Tibial nerve (tissue), 4 donors: Measurements from ENCODE around the gene NOLC1. TPM values are rescaled to one million over a fixed set of nuclear protein-coding genes. Genes with fewer than 3 reads are reported as not detected.

ENCODE experiments used
- DNase-seq, 2 donors: peaks; one replicate each; pipeline ENCODE4 v3.0.0-alpha.2; 2019; ENCODE audit warnings: low spot score in 2 of 2
- H3K27ac ChIP-seq, 4 donors: fragments of 200-600 bp; sonication (generic) in 3 of 4; one replicate each; pipeline ENCODE4 v1.5.1; 2017 to 2019; ENCODE audit warnings: mild to moderate bottlenecking in 1 of 4
- H3K27me3 ChIP-seq, 2 donors: fragments of 200-600 bp; sonication (generic) in 1 of 2; one replicate each; pipeline versions ENCODE4 v1.5.1 to v1.6.0; 2017 to 2019
- H3K36me3 ChIP-seq, 3 donors: fragments of 200-600 bp; sonication (generic); one replicate each; pipeline ENCODE4 v1.5.1; 2018 to 2019
- H3K4me1 ChIP-seq, 4 donors: fragments of 200-600 bp; sonication (generic) in 3 of 4; one replicate each; pipeline ENCODE4 v1.5.1; 2017 to 2019
- H3K4me3 ChIP-seq, 4 donors: fragments of 200-600 bp; sonication (generic) in 3 of 4; one replicate each; pipeline ENCODE4 v1.5.1; 2017 to 2019; ENCODE audit warnings: mild to moderate bottlenecking in 1 of 4, moderate library complexity in 1 of 4
- H3K9me3 ChIP-seq, 4 donors: fragments of 200-600 bp; sonication (generic) in 3 of 4; one replicate each; pipeline ENCODE4 v1.5.1; 2017 to 2019
- EP300 ChIP-seq, 2 donors: sonication (generic); formaldehyde crosslinking; IDR thresholded peaks; one replicate each; pipeline ENCODE4 v1.6.1; 2017; ENCODE audit warnings: antibody characterized with exemption in 2 of 2, mild to moderate bottlenecking in 1 of 2
- POLR2A ChIP-seq, 2 donors: fragments of 450-650 bp; IDR thresholded peaks; one replicate each; pipeline ENCODE4 v1.6.1; 2017; ENCODE audit warnings: antibody characterized with exemption in 2 of 2, mild to moderate bottlenecking in 2 of 2, moderate library complexity in 2 of 2
- WGBS, 2 donors: methylation state at CpG; one replicate each; pipeline ENCODE4 v1.1.5; 2018; 5-methylcytosine and 5-hydroxymethylcytosine counted together
- total RNA-seq, 4 donors: library from RNA; depleted of rRNA; stranded (reverse); fragments of >200 nt; gene quantifications; one replicate each; pipeline ENCODE4 v1.1.0, GENCODE V29; 2016
- TF ChIP-seq, protein P1 (sequence below), 5 experiments: fragments of 200-600 bp in 3 of 5; fragments of 450-650 bp in 2 of 5; sonication (generic) in 3 of 5; IDR thresholded peaks; one replicate each; pipeline ENCODE4 v1.5.1; 2016 to 2019; ENCODE audit warnings: antibody characterized with exemption in 5 of 5, mild to moderate bottlenecking in 3 of 5, moderate library complexity in 2 of 5

NOLC1 gene
- total RNA-seq, 4 donors from 2014 or later = 31.2 to 58.2 (median 51.4) TPM

DNA sequence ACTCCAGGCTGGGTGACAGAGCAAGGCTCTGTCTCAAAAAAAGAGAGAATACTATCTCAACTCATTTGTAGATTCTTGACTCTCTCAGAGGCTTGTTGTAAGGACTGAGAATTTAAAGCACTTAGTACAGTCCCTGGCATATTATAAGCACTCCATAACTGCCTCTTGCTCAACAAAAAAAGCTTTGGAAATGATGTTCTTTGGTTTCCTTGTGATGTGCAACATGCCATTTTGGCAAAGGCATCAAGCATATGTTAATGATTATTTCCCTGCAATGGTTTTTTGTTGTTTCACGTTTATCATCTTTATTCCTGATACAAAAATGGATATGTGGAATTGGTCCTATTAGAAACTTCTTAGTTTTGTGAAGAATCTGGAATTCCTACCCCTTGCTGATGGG lies 15.7 kb downstream of the NOLC1 start:
- TF ChIP-seq, protein P1, sequence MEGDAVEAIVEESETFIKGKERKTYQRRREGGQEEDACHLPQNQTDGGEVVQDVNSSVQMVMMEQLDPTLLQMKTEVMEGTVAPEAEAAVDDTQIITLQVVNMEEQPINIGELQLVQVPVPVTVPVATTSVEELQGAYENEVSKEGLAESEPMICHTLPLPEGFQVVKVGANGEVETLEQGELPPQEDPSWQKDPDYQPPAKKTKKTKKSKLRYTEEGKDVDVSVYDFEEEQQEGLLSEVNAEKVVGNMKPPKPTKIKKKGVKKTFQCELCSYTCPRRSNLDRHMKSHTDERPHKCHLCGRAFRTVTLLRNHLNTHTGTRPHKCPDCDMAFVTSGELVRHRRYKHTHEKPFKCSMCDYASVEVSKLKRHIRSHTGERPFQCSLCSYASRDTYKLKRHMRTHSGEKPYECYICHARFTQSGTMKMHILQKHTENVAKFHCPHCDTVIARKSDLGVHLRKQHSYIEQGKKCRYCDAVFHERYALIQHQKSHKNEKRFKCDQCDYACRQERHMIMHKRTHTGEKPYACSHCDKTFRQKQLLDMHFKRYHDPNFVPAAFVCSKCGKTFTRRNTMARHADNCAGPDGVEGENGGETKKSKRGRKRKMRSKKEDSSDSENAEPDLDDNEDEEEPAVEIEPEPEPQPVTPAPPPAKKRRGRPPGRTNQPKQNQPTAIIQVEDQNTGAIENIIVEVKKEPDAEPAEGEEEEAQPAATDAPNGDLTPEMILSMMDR (IDR thresholded peaks at IDR 0.05) = no peak
- TF ChIP-seq EP300 (IDR thresholded peaks at IDR 0.05) (no peak), POLR2A (IDR thresholded peaks at IDR 0.05) (no peak)
- no peak for DNase-seq
- 50 to 69% methylated on average over 1 of the region's 1 CpG for WGBS, 2 donors
- H3K27ac ChIP-seq = no peak overlapping the region
- no peak overlapping the region for H3K4me3 ChIP-seq
- H3K27me3 ChIP-seq = no peaks in the 10 kb centered on the region
- H3K9me3 ChIP-seq = no peaks in the 10 kb centered on the region
- peaks cover 0 to 11% (median 1%) of the 10 kb centered on the region in 4 donors for H3K4me1 ChIP-seq
- H3K36me3 ChIP-seq = peaks cover 0 to 17% (median 0%) of the 10 kb centered on the region in 3 donors

DNA sequence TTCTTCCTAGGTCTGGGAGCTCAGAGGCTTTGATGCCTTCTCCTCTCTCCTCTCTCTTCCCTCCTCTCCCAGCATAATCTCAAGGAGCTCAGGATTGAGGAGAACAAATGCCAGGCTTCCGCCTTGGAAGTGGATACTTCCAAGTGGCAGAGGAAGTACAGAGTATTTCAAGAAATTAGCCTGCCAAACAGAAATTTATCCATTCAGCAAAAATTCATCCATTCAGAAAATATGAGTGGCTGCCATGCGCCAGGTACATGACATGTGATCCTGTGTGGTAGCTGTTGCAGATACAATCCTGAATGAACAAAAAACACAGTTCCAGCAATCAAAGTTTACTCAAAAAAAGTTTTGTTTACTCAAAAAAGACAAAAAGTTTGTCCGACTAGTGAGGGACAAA lies 18.4 kb downstream of the NOLC1 start:
- no peak for TF ChIP-seq EP300 (IDR thresholded peaks at IDR 0.05)
- TF ChIP-seq, protein P1 (IDR thresholded peaks at IDR 0.05) = no peak
- H3K9me3 ChIP-seq = no peaks in the 10 kb centered on the region
- H3K4me3 ChIP-seq = no peak overlapping the region
- peaks cover 0 to under 1% of the 10 kb centered on the region in 2 donors for H3K27me3 ChIP-seq
- no peak for DNase-seq
- WGBS, 2 donors = 55 to 58% methylated on average over 3 of the region's 3 CpGs
- H3K36me3 ChIP-seq = no peaks in the 10 kb centered on the region
- peaks cover 0 to 11% (median 1%) of the 10 kb centered on the region in 4 donors for H3K4me1 ChIP-seq
- H3K27ac ChIP-seq = no peak overlapping the region

DNA sequence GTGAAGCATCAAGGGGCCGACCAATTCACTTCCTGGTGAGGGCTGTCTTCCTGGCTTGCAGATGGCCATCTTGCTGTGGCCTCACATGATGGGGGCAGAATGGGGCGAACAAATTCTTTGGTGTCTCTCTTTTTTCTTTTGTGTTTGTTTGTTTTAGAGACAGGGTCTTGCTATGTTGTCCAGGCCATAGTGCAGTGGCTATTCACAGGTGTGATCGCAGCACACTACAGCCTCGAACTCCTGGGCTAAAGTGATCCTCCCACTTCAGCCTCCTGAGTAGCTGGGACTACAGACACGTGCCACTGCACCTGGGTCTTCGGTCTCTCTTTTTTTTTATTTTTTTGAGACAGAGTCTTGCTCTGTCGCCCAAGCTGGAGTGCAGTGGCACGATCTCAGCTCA lies 20.1 kb downstream of the NOLC1 start:
- TF ChIP-seq EP300 (IDR thresholded peaks at IDR 0.05) (no peak), POLR2A (IDR thresholded peaks at IDR 0.05) (no peak)
- Histone ChIP-seq H3K4me1 (peaks cover 0 to 11% (median 1%) of the 10 kb centered on the region in 4 donors), H3K27ac (no peak overlapping the region), H3K27me3 (peaks cover 0 to 5% of the 10 kb centered on the region in 2 donors), H3K4me3 (no peak overlapping the region), H3K36me3 (no peaks in the 10 kb centered on the region), H3K9me3 (no peaks in the 10 kb centered on the region)
- 84 to 87% methylated on average over 8 of the region's 8 CpGs for WGBS, 2 donors
- DNase-seq = no peak

DNA sequence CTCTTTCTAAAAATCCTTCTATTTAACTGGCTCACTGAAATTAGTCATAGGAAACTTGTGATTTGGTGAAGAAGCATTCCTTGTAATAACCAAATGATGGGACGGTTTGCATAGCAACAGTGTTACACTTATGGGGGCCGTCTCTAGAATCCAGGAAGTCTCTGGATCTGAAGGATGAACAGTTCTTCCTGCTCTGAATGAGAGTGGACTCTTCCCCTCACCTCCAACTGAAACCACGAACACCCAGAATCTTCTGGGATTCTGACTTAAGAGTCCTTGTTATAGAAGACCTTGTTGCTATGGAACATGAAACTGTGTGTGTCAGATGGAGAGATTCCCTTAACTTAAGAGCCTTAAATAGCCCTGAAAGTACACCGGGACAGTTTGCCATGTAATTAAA lies 23.2 kb downstream of the NOLC1 start:
- DNase-seq = no peak
- Histone ChIP-seq H3K4me1 (no peaks in the 10 kb centered on the region), H3K27ac (no peak overlapping the region), H3K4me3 (no peak overlapping the region), H3K27me3 (peaks cover 0 to 15% of the 10 kb centered on the region in 2 donors), H3K36me3 (no peaks in the 10 kb centered on the region), H3K9me3 (no peaks in the 10 kb centered on the region)
- TF ChIP-seq EP300 (IDR thresholded peaks at IDR 0.05) (no peak), POLR2A (IDR thresholded peaks at IDR 0.05) (no peak)
- TF ChIP-seq, protein P1 (IDR thresholded peaks at IDR 0.05) = no peak
- 38 to 57% methylated on average over 4 of the region's 4 CpGs for WGBS, 2 donors

DNA sequence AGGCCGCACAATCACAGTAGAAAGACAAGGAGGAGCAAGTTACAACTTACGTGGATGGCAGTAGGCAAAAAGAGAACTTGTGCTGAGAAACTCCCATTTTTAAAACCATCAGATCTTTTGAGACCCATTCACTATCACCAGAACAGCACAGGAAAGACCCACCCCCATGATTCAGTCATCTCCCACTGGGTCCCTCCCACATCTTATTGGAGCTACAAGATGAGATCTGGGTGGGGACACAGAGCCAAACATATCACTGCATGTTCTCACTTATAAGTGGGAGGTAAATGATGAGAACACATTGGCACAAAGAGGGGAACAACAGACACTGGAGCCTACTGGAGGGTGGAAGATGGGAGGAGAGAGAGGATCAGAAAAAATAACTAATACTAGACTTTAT lies 32.4 kb downstream of the NOLC1 start:
- H3K4me1 ChIP-seq = peaks cover 0 to 12% (median 4%) of the 10 kb centered on the region in 4 donors
- H3K9me3 ChIP-seq = no peaks in the 10 kb centered on the region
- TF ChIP-seq, protein P1 (IDR thresholded peaks at IDR 0.05) = no peak
- no peak for TF ChIP-seq EP300 (IDR thresholded peaks at IDR 0.05)
- TF ChIP-seq POLR2A (IDR thresholded peaks at IDR 0.05) = no peak
- H3K27me3 ChIP-seq = no peaks in the 10 kb centered on the region
- DNase-seq = no peak
- H3K36me3 ChIP-seq = no peaks in the 10 kb centered on the region
- WGBS, 2 donors = 73 to 78% methylated on average over 2 of the region's 2 CpGs
- no peak overlapping the region for H3K27ac ChIP-seq
- no peak overlapping the region for H3K4me3 ChIP-seq

DNA sequence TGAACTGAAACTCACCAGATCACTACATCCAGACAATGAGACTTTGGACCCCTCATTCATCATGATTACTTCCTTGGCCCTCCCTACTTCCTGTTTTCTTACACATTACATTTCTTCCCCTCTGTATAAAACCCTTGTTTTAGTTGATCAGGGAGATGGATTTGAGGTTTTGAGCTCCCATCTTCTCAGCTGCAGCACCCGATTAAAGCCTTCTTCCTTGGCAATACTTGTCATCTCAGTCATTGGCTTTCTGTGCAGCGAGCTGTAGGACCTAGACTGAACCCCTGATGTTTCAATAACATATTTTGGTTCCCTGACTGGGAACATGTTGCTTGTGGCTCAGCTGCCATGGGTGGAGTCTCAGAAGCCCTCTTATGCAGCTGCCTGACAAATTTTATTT lies 33.1 kb downstream of the NOLC1 start:
- H3K9me3 ChIP-seq = no peaks in the 10 kb centered on the region
- TF ChIP-seq POLR2A (IDR thresholded peaks at IDR 0.05) = no peak
- TF ChIP-seq, protein P1 (IDR thresholded peaks at IDR 0.05) = no peak
- no peaks in the 10 kb centered on the region for H3K27me3 ChIP-seq
- H3K36me3 ChIP-seq = no peaks in the 10 kb centered on the region
- WGBS, 2 donors = 76 to 80% methylated on average over 2 of the region's 2 CpGs
- no peak overlapping the region for H3K27ac ChIP-seq
- no peak for DNase-seq
- H3K4me3 ChIP-seq = no peak overlapping the region
- H3K4me1 ChIP-seq = peaks cover 0 to 14% (median 5%) of the 10 kb centered on the region in 4 donors
